Ovary (tissue), 9 donors: Measurements from ENCODE around the gene SLC12A6. TPM values are rescaled to one million over a fixed set of nuclear protein-coding genes. Genes with fewer than 3 reads are reported as not detected.
"Not testable (repeated sequence)": the region's sequence is repeated elsewhere in the genome, so short reads cannot be mapped to it uniquely, and the experiment has no call there.

Experiments
- DNase-seq, 5 donors: peaks; one replicate each; pipeline ENCODE4 v3.0.0-alpha.2; 2019 to 2020
- H3K27ac ChIP-seq, 2 donors: fragments of 200-600 bp; one replicate each; pipeline versions ENCODE4 v1.5.1 to v1.8.0; 2019 to 2022
- H3K27me3 ChIP-seq: fragments of 200-600 bp; one replicate; pipeline ENCODE4 v1.8.0; 2022
- H3K36me3 ChIP-seq: fragments of 200-600 bp; sonication (generic); one replicate; pipeline ENCODE4 v1.5.1; 2019
- H3K4me1 ChIP-seq: one replicate; pipeline ENCODE4 v1.8.1; 2013; ENCODE audit warnings: mild to moderate bottlenecking, moderate library complexity; ENCODE audit not compliant: insufficient read depth
- H3K4me3 ChIP-seq: fragments of 200-600 bp; sonication (generic); one replicate; pipeline ENCODE4 v1.5.1; 2017
- H3K9me3 ChIP-seq, 2 donors: fragments of 200-600 bp in 1 of 2; sonication (generic) in 1 of 2; one replicate each; pipeline versions ENCODE4 v1.5.1 to v1.8.1; 2013 to 2019; ENCODE audit warnings: mild to moderate bottlenecking in 1 of 2, moderate library complexity in 1 of 2
- EP300 ChIP-seq: sonication (generic); formaldehyde crosslinking; IDR thresholded peaks from one replicate; pipeline ENCODE4 v1.6.1; 2017; ENCODE audit warnings: antibody characterized with exemption
- POLR2A ChIP-seq: fragments of 450-650 bp; IDR thresholded peaks from one replicate; pipeline ENCODE4 v1.6.1; 2017; ENCODE audit warnings: antibody characterized with exemption, mild to moderate bottlenecking, moderate library complexity
- WGBS, 3 donors: extraction: QIAGEN DNeasy Blood & Tissue Kit in 1 of 3; methylation state at CpG; one replicate each; pipeline versions ENCODE4 v1.1.5 to v1.1.7; 2013 to 2017; 5-methylcytosine and 5-hydroxymethylcytosine counted together
- intact Hi-C, 4 donors: fragments of 100-400 bp; cut with DNase I; formaldehyde crosslinking; loops; one replicate each; pipeline versions ENCODE4 v1.11.0 to v1.15.1; 2022 to 2023
- polyA plus RNA-seq, 2 donors: library from polyadenylated mRNA; stranded (reverse); fragments of 200-250 nt in 1 of 2; fragments of 350-450 nt in 1 of 2; fragmentation: Illumina TruSeq in 1 of 2; extraction: RNeasy Lipid Tissue Mini Kit (QIAGEN cat#74804) in 1 of 2; gene quantifications; one replicate each; pipeline ENCODE4 v1.2.3, GENCODE V29; 2013 to 2014
- total RNA-seq, 7 donors: library from RNA; depleted of rRNA in 2 of 7; stranded (reverse); fragments of >200 nt in 2 of 7; fragmentation: NEBNext Ultra II Directional in 3 of 7; extraction: Animal tissue kit (Norgen Biotek cat#: 25700) in 3 of 7; gene quantifications; one replicate each; pipeline versions ENCODE4 v1.1.0 to v1.2.4, GENCODE V29; 2016 to 2023
- TF ChIP-seq, protein P1 (sequence below), 3 donors: fragments of 450-650 bp in 2 of 3; fragments of 200-600 bp in 1 of 3; IDR thresholded peaks; one replicate each; pipeline versions ENCODE4 v1.5.1 to v1.8.0; 2016 to 2022; ENCODE audit warnings: antibody characterized with exemption in 3 of 3, mild to moderate bottlenecking in 1 of 3
- donor health status: DM: no; HTN: no; CAD: no; lungs with moderate emphysema.
- donor health status: DM: no; HTN: no; CAD: no.
- donor health status: Bipolar disorder and iron deficiency.
- donor health status: DM: yes; HTN: yes; CAD: no.
- donor health status: DM: no; HTN: no; CAD: no.
- donor health status: DM: yes; HTN: yes; CAD: no.

The SLC12A6 gene
- total and polyA plus RNA-seq, 9 donors = 6.9 to 19.7 (median 11.4) TPM

DNA sequence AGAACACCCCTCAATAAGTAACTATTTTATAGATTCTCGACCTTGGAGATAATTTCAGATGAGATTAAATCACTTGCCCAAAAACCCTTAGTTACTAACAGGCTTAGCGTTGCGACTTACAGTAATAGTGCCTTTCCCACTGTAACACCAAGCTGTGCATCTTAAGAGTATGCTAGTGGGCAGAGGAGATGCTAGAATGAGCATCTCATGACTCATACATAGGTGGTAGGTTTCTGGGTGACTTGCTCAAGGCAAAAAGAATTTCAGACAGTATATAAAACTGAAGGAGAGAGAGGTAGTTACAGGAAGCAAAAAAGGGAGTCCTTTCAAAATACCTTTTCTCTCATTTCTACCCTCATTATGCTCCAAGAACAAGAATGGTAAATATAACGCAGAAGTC is 131.6 kb downstream of the SLC12A6 start:
- WGBS, 3 donors = 89 to 92% (median 91%) methylated on average over 4 of the region's 4 CpGs
- peaks cover 4% of the 10 kb centered on the region for H3K4me1 ChIP-seq
- no peak for DNase-seq
- H3K27me3 ChIP-seq = no peaks in the 10 kb centered on the region
- intact Hi-C loops = loop anchor here in 1 of 4 donors (10.0 kb wide), 1 partner anchor 141 kb away; no protein-coding TSS in a partner anchor
- H3K27ac ChIP-seq = no peak overlapping the region
- H3K9me3 ChIP-seq = no peaks in the 10 kb centered on the region
- no peak for TF ChIP-seq EP300
- TF ChIP-seq POLR2A = no peak
- TF ChIP-seq, protein P1, sequence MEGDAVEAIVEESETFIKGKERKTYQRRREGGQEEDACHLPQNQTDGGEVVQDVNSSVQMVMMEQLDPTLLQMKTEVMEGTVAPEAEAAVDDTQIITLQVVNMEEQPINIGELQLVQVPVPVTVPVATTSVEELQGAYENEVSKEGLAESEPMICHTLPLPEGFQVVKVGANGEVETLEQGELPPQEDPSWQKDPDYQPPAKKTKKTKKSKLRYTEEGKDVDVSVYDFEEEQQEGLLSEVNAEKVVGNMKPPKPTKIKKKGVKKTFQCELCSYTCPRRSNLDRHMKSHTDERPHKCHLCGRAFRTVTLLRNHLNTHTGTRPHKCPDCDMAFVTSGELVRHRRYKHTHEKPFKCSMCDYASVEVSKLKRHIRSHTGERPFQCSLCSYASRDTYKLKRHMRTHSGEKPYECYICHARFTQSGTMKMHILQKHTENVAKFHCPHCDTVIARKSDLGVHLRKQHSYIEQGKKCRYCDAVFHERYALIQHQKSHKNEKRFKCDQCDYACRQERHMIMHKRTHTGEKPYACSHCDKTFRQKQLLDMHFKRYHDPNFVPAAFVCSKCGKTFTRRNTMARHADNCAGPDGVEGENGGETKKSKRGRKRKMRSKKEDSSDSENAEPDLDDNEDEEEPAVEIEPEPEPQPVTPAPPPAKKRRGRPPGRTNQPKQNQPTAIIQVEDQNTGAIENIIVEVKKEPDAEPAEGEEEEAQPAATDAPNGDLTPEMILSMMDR (IDR thresholded peaks at IDR 0.05) = no peak
- no peak overlapping the region for H3K4me3 ChIP-seq
- no peaks in the 10 kb centered on the region for H3K36me3 ChIP-seq

DNA sequence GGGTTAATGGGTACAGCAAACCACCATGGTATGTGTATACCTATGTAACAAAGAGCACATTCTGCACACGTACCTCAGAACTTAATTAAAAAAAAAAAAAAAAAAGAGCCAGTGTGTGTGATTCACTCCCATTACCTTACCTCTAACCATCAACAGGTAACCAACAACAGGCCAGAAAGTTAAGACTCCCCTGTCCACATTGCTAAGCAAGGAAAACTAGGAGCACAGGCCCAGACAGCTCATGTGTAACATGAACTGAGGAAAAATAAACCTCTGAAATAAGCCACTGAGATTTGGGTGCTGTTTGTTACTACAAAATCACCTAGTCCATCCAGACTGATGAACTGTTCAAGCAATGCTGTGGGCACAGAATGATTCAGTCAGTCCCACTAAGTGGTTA is 133.6 kb downstream of the SLC12A6 start:
- Histone ChIP-seq H3K27me3 (no peaks in the 10 kb centered on the region), H3K4me3 (no peak overlapping the region), H3K9me3 (no peaks in the 10 kb centered on the region), H3K27ac (no peak overlapping the region), H3K36me3 (no peaks in the 10 kb centered on the region), H3K4me1 (peaks cover 4% of the 10 kb centered on the region)
- TF ChIP-seq, protein P1 (IDR thresholded peaks at IDR 0.05) = no peak
- no peak for TF ChIP-seq POLR2A
- TF ChIP-seq EP300 = no peak
- DNase-seq = no peak
- intact Hi-C loops = loop anchor here in 1 of 4 donors (10.0 kb wide), 1 partner anchor 139 kb away; no protein-coding TSS in a partner anchor
- WGBS, 3 donors = 93 to 100% (median 100%) methylated on average over 1 of the region's 1 CpG

DNA sequence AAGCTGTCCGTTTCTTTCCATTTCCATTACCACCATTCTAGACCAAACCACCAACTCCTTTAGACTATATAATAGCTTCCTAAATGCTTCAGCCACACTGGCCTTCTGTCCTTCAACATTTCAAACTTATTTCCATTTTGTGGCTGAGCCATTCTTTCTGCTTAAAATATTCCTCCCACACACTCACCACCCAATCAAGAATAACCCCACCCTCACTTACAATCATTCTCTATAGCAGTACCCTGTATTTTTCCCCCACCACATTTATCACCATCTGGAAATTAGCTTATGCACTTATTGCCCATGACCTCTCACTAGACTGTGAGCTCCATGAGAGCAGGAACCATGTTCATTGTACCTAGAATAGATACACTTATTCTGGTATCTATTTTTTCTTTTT is 134.3 kb downstream of the SLC12A6 start:
- Histone ChIP-seq H3K4me1 (peaks cover 2% of the 10 kb centered on the region), H3K27ac (no peak overlapping the region), H3K9me3 (no peaks in the 10 kb centered on the region), H3K27me3 (no peaks in the 10 kb centered on the region), H3K36me3 (no peaks in the 10 kb centered on the region), H3K4me3 (no peak overlapping the region)
- TF ChIP-seq EP300 = no peak
- TF ChIP-seq POLR2A = no peak
- TF ChIP-seq, protein P1 (IDR thresholded peaks at IDR 0.05) = no peak
- intact Hi-C loops = loop anchor here in 1 of 4 donors (10.0 kb wide), 1 partner anchor 139 kb away; no protein-coding TSS in a partner anchor
- DNase-seq = no peak
- 85 to 93% (median 91%) methylated on average over 1 of the region's 1 CpG for WGBS, 3 donors

DNA sequence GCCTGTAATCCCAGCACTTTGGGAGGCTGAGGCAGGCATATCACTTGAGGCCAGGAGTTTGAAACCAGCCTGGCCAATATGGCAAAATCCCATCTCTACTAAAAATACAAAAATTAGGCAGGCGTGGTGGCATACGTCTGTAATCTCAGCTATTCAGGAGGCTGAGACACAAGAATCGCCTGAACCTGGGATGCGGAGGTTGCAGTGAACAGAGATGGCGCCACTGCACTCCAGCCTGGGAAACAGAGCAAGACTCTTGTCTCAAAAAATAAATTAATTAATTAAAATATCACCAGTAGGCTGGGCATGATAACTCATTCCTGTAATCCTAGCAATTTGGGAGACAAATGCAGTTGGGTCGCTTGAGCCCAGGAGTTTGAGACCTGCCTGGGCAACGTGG is 144.3 kb downstream of the SLC12A6 start:
- H3K27me3 ChIP-seq, H3K36me3 ChIP-seq, H3K4me3 ChIP-seq, H3K27ac ChIP-seq, H3K9me3 ChIP-seq, DNase-seq, H3K4me1 ChIP-seq, intact Hi-C loops: not testable (repeated sequence)
- WGBS, 3 donors = 81 to 90% (median 87%) methylated on average over 7 of the region's 7 CpGs

DNA sequence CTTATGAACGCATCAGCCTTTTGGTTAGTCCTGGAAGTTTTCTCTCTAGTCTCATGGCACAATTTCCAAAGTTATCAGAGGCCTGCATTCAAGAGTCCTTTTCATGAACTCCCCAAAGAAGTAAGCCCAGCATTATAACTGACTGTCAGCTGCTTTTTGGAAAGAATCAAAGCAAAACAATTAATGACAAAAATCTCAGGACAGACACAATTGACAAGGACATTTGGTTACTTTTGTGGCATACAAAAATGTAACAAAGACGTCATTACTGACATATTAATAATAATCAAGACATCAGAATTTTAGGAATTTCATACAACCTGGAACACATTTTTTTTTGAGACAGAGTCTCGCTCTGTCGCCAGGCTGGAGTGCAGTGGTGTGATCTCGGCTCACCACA is 148.9 kb downstream of the SLC12A6 start:
- H3K27ac ChIP-seq = no peak overlapping the region
- TF ChIP-seq EP300 = no peak
- TF ChIP-seq, protein P1 (IDR thresholded peaks at IDR 0.05) = no peak
- no peak for TF ChIP-seq POLR2A
- no peaks in the 10 kb centered on the region for H3K9me3 ChIP-seq
- H3K36me3 ChIP-seq = no peaks in the 10 kb centered on the region
- WGBS, 3 donors = 84 to 86% (median 85%) methylated on average over 5 of the region's 5 CpGs
- no peak overlapping the region for H3K4me3 ChIP-seq
- no peak for DNase-seq
- H3K27me3 ChIP-seq = no peaks in the 10 kb centered on the region
- H3K4me1 ChIP-seq = no peaks in the 10 kb centered on the region
- intact Hi-C loops = no loop called here
